SHP77 (cell line): ENCODE data around the gene CREBBP.
A peak's percentile ranks its signal among the peaks of the same experiment; 100 is the strongest.
"Not testable (repeated sequence)": the region's sequence is repeated elsewhere in the genome, so short reads cannot be mapped to it uniquely, and the experiment has no call there.

Source experiments
- DNase-seq, 2 experiments: peaks; one replicate each; lab custom pipeline; 2025; lab: John Stamatoyannopoulos, UW

The CREBBP gene

DNA sequence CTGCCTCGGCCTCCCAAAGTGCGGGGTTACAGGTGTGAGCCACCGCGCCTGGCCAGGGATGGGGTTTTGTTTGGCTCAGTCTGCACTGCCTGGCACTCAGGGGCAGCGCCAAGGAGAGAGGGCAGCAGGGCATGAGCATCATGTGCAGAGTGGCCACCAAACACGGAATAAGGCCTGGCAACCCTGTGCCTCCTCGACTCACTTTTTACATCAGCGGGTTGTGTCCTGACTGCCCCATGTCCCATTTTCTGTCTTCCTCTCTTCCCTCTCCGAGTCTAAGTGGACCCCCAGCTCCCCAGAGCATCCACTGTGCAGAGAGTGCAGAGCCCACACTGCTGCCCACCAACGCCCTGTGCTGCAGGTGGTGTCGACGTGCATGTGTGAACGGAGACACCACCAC is 145.0 kb downstream of the CREBBP start:
- DNase-seq = no peak

DNA sequence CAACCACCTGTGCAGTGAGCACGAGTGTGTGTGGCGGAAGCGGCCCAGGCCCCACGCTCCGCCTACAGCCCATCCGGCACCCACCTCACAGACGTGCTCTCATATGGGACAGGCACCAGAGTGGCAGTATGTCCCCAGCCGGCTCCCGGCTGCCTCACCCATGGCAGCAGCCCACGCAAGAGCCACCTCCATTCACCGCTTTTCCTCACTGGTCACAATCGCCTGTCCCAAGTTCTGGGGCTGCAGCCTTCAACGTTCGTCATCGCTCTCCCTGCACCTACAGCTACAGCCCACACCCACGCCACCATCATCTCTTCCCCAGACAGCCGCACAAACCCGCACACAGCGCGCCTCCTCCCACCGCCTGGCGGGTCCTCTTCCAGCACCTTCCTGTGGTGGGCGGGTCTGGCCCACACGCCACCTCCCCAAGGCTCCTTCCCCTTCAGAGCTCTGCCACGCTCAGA is 145.7 kb downstream of the CREBBP start:
- DNase-seq = no peak

DNA sequence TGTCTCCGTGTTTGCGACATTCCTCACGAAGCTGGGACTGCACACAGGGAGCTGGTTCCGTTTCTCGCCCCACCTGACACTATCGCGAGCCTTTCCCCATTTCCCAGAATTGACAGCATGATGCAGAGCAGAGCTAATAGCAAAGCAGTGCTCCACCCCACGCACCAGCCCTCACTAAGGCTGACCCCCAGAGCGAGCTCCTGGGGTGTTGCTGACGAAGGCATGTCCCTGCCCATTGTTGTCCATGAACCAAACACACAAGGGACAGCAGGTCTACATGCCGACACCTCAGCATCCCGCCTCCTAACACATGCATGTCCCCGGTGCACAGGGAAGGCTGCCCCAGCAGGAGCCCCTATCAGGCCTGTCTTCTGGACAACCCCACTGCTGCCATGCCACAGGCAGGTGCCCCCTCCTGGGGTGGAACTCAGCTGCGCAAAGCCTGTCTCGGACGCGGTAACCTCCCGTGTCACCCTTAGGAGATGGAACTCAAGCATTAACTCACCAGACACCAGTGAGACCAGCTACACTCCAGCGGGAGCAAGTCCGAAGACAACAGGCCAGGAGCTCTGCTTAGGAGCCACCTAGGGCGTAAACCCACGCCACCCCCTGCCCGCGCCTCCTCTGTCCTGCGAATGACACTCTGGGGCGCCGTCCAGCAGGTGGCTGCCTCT is 146.3 kb downstream of the CREBBP start:
- DNase-seq = no peak

DNA sequence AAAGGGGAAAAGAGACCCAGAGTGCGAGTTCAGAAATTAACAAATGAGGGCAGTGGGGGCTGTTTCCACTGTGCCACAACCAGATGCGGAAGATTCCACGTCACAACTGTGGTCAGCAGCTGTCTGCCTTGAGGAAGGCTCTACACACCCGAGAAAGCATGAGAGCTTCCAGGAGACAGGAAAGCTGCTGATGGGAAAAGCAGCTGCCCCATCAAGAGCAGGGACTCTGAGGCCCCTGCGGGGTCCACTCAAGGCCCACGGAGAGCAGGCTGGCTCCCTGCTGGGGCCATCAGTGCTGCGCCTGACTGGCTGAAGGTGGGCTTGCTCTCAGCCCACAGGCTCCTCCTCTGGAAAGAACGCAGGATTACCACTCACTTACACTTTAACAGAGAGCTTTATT is 148.3 kb downstream of the CREBBP start:
- no peak for DNase-seq

DNA sequence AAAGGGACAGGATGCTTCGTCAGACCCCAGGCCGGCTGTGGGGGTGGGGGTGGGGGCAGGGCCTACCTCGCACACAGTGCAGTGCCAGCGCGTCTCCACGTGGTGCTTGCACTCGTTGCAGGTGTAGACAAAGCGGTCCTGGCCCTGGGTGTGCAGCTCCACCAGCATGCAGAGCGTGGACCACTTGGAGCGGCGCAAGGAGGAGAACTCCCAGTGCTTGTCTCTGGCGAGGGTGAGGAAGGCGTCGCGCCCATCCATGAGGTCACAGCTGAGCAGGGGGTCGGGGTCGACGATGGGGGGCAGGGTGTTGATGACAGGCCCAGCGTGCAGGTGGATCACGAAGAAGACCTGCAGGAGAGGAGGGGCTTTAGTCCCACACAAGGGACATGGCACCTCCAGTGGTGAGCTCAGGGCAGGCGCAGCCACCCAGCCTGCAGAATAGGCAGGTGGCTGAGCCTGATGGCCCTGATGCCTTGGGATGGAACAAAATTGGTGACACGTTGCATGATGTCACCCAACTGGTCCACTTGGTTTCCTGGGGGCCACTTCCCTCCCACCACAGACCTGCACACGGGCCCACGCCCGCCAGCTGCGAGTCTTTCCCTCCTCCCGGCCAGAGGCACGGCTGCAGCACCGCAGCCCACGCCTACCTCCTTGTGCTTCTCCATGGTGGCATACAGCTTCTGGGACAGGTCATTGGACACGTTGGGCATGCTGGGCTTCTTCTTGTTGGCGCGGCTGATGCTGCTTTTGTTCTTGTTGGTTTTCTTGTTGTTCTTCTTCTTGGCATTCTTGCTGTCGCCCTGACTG is 149.2 kb downstream of the CREBBP start:
- no peak for DNase-seq

DNA sequence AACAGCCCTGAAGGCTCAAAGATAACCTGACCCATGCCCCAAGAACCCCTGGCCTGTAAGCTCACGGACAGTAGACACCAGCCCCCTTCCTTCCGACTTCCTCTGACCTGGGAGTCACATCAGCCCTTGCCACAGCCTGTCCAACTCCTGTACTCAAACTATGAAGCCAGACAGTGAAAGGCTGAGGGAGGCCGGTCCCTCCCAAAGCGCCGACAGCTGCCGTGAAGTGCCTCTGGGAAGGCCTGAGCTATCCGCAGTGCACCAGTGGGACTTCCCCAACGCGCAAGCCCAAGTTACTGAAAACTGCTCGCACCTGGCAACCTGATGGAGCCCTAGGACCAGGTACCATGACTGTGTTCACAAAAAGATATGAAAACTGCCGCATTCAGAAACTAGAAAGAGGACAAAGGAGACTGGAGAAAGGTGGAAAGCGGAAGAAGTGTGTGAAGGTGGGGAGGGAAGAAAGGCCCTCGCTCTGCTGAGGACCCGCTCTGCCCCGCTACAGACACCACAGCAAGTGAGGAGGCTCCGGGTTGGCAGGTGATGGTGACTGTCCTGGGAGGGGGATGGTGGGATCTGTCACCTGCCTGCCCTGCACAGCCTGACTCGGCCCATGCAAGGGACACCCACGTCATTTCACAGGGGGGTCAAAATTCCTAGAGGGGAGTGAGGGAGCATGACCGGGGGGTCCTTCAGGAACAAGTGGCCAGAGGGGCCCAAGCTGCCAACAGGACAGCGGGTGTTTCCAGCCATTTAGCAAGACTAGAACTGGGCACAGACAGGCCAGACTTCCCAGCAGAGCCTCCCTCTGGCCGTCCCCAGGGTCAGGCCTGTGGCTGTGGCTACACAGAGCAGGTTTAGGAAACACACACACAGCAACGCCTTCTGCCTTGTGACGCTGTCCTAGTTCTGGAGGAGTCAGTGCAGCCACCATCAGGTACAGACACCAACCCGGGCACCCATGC is 150.1 kb downstream of the CREBBP start:
- DNase-seq = no peak

DNA sequence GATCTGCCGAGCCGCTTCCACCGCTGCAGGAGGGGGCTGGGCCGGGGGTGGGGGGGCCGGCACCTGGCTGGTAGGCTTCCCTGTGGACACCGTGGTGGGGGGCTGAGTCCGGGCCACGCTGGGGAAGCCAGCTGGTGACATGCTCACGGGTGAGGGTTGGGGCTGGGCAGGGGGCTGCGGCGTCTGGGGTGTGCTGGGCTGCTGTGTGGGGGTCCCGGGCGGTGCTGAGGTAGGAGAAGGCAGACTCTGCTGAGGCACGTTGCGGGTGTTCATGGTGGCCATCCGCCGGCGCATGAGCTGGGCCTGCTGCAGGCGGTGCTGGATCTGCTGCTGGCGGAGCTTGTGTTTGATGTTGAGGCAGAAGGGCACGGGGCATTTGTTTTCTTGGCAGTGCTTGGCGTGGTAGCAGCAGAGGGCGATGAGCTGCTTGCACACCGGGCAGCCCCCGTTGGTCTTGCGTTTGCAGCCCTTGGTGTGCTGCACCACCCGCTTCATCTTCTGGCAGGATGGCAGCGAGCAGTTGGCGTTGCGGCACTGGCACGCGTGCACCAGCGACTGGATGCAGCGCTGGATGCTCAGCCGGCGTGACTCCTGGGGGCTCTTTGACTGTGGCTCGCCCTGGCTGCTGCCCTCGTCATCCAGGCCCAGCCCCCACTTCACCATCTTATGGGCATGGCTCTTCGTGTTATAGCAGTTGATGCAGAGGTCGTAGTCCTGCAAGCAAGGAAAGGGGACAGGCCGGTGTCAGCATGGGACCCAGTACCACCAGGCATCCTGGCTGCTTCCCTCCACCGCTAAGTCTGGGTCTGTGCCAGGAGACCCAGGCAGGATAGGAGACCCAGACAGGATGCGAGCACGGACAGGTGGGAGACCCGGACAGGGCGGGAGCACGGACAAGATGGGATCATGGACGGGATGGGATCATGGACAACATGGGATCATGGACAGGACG is 151.1 kb downstream of the CREBBP start:
- DNase-seq = no peak

DNA sequence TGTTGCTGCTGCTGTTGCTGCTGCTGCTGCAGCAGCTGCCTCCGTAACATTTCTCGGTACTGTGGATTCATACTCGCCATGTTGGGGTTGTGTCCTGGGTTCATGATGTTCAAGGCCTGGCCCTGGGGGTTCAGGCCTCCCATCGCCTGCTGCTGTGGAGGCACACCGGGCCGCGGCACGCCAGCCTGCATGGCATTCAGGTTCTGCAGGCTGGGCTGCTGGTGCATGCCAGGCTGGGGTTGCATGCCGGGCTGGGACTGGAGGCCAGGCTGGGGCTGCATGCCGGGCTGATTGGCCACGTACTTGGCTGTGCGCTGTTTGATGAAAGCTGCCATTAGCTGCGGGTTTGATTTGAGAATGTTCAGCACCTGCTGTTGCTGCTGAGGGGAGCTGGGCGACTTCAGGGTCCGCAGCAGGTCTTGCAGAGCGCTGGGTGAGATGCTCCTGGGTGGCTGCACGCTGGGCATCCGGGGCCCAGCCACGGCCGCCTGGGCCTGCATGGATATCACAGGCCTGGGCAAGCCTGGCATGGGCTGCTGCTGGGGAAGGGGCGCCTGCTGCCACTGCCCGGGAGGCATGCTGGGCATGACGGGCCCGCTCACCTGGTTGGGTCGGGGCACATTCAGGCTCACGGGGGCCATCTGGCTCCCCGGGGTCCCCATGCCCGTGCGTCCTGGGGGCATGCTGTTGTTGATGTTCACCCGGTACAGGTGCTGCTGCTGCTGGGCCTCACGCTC is 151.9 kb downstream of the CREBBP start:
- DNase-seq = no peak

DNA sequence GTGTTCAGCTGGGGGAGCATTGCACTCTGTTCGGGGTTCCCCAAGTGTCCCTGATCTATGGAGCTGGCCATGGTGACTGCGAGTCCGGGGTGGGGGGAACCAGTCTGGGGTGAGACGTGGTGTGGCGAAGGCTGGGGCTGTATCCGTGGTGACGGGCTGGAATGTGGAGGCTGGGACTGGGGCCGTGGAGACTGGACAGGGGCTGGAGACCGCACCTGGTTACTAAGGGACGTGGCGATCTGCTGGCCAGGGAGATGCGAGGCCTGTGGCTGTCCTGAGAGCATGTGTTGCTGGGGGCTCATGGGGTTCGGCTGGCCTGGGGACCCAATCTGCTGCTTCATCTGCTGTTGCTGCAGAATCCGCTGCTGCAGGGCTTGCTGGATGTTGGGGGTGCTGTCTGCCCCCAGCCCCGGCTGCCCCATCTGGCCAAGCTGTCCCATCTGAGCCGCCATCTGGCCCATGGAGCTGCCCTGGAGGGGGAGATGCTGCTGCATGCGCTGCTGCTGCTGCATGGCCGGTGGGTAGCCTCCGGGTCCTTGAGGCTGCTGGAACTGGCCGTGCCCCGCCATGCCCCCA is 152.6 kb downstream of the CREBBP start:
- no peak for DNase-seq

DNA sequence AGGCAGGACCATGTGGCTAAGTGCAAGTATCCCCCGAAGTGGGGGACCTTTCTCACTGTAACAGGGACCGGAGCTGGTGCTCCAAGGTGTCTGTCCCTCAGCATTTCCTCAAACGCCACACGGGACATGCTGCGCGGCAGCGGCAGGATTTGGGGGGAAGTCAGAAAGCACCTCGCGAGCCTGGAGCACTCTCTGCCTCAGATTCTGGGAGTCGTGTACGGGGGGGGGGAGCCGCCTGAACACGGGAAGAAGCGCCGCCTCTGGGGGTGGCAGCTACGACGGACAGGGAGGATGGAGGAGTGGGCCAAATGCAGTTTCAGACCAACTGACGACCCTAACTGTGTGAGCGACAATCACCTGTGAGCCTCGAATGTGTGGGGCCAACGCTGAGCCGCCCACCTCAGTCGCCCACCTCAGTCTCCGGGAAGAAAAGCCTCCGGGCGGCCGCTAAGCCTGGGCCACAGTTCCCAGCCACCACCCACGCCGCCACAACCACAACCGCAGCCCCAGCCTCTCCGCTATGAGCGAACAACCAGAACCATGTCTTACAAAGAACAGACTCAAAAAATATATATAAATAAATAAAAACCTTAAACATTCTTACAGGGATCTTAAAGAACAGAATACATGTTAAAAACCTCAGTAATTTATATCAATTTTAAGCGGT is 154.4 kb downstream of the CREBBP start:
- no peak for DNase-seq

DNA sequence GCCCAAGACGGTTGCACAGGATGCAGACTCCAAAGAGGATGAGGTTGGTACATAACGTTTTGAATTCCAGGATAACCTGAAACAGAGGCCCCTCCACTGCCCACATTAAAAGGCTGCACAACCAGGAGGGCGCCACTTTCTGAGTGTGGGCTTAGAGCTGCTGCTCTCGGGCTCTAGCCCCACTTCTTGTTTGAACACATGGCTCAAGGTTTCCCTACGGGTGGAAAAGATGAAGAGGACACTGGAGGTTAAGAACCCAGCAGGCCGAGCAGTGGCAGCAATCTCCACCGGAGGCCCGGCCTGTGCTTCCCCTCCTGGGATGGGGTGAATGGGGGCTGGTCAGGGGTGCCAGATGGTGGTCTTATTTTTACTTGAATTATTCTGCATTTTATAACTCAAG is 155.2 kb downstream of the CREBBP start:
- no peak for DNase-seq

DNA sequence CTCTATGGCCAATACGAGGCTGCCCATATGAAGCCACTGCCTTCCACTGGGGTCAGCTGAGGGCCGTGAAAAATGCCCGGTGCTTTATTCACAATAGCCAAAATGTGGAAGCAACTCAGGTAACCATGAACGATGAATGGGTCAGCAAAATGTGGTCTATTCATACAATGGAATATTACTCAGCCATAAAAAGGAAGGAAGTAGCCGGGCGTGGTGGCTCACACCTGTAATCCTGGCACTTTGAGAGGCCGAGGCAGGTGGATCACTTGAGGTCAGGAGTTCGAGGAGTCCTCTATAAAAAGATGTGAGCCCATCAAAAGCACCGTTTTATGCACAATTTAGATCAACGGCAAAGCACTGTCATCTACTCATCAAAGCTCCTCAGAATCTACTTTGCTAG is 158.0 kb downstream of the CREBBP start:
- DNase-seq = no peak

DNA sequence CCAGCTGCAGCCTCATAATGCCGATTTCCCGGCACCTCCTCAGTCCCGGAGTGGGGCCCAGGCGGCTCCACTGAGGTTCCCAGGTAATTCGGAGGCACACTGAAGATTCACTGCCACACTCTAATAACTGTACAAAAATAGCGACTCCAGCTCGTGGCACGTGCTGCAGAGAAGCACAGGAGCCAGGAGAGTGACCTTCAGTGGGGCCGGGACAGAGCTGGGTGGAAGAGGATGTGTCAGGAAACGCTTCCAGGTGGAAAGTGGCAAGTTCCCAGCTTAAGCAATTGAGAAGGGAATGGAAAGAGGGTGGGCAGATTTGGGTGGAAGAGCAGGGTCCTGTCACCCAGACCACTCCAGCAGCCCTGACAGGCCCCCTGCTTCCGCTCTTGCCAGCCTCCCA is 160.1 kb downstream of the CREBBP start:
- DNase-seq = no peak

DNA sequence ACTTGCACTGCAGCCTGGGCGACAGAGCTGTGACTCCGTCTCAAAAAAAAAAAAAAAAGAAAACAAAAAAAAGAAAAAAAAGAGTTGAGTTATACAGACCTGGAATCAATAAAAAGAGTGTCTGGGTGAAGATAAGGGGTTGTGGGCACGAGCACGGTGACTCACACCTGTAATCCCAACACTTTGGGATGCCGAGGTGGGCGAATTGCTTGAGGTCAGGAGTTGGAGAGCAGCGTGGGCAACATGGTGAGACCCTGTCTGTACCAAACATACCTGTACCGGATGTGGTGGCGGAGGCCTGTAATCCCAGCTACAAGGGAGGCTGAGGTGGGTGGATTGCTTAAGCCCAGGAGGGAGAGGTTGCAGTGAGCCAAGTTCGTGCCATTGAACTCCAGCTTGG is 161.9 kb downstream of the CREBBP start:
- no peak for DNase-seq

DNA sequence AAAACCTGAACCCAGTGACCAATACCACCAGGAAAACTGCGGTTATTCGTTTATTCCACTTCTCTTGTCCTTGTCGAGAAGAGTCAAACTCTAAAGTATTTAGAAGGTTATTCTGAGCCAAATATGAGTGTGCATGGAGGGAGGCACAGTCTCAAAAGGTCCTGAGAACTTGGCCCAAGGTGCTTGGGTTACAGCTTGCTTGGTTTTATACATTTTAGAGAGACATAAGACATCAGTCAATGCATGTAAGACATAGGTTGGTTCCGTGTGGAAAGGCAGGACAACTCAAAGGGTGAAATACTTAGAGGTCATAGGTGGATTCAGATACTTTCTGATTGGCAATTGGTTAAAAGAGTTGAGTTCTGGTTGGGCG is 162.5 kb downstream of the CREBBP start:
- no peak for DNase-seq

DNA sequence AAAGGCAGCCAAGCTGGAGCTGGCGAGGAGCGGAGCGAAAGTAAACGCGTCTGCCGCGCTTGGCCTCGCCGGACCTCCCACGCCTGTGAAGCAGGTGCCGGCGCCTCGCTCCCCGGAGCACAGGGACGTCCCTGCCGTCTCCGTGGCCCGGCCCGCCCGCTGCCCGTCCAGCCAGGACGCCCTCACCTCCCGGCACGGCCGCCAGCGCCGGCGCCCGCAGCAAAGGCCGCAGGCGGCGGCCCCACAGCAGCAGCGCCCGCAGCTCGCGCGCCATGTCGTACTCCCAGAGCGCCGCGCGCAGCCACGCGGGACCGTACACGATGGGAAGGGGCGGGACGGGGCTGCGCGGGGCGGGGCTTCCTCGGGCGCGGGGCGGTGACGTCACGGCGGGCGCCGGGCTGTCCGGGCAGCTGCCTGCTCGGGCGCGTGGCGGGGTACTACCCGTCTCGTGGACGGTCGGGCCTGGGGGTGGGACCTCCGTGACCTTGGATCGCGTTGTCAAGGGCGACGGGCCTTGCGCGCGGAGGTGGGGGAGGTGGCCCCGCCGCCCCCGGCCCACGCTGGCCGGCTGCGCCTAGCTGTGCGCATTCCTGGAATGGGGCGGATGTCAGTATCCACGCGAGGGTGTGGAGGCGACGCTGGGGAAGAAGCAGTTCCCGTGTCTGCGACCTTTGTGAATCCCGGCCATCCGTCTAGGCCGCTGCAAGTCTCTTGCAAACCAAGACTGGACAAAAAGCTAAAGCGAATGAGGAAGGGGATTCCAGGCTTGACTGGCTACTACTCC is 163.1 kb downstream of the CREBBP start, which contains the start of gene TRAP1:
TSS of gene TRAP1 (minus strand) at position 290 of the 784 bp plus-strand sequence. CDS start at position 274, 16 bp downstream.
- peak; percentile 74 to 79 for DNase-seq

DNA sequence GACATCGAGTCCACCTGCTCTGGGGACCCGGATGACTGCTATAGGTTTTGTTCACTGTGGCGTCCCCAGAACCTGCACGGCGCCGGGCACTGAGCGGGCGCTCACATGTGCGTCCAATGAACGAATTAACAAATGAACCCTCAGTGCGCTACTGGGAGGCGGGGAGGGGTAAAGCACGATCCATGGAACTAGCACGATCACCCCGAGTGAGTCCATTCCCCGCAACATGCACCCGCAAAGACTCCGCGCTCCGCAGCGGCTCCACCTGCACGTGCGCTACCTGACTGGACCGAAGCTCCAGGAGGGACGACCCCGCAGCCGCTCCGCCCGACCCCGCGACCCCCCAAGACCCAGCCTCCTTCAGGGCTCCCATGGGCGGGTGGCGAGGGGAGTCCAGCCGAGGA is 163.7 kb downstream of the CREBBP start:
- peak; percentile 35 to 40 for DNase-seq

DNA sequence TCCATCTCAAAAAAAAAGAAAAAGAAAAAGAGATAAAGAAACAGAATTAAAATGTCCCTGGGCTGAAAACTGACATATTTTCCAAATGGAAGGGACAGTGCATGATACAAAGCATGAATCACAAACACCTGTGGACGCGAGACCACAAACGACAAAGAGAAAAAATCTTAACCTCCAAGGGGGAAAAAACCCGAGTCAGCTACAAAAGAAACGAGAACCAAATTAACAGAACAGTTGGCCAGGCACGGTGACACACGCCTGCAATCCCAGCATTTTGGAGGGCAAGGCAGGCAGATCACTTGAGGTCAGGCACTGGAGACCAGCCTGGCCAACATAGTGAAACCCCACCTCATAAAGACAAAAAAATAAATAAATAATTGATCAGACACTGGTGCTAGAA is 165.1 kb downstream of the CREBBP start:
- DNase-seq = no peak

DNA sequence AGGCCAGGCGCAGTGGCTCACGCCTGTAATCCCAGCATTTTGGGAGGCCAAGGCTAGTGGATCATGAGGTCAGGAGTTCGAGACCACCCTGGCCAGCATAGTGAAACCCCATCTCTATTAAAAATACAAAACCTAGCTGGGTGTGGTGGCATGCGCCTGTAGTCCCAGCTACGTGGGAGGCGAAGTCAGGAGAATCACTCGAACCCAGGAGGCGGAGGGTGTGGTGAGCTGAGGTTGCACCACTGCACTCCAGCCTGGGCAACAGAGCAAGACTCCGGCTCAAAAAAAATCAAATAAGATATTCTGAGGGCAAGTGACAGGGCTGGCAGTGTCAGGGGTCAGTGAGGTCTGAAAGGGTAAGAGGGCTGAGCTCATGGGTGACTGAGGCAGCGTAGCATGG is 166.1 kb downstream of the CREBBP start:
- not testable (repeated sequence) for DNase-seq
